Measurements from ENCODE around the gene KRT85.

The KRT85 gene

DNA sequence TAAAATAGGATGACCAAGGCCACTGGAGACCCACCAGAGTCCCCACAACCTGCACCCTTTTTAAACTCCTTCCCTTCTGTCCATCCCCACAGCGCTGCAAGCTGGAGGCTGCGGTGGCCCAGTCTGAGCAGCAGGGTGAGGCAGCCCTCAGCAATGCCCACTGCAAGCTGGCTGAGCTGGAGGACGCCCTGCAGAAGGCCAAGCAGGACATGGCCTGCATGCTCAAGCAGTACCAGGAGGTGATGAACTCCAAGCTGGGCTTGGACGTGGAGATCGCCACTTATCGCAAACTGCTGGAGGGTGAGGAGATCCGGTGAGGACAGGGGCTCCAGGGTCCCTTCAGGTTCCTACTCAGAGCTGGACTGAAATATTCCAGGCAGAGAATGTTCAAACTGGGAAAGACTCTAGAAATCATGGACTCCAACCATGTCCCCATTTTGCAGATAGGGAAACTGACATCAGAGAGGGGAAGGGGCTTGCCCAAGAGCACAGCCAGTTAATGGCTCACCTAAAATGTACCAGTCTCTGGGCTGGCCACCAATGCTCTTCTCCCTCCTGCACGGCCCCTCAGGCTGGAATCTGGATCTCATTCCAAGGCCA lies 17.2 kb downstream of the KRT85 start:
- no peak overlapping the region for H2AFZ ChIP-seq (ENCODE audit: low read depth, low read length, severe bottlenecking)

DNA sequence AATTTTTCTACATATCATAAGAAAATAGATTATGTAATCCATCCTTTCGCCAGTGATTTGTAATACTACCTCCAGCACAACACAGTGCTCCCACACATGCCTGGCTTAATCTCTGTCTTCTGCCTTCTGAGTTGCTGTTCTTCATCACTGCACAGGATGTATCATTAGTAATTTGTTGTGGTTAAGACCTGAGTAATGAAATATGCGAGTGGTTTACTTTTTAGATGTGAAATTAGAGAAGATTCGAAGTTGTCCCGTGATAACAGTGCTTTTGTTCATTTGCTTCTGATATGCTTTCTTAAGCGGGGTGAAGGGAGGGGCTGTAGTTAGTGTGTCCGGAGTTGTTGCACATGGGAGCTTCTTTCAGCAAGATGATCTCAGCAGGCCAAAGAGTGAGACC lies 18.1 kb downstream of the KRT85 start:
- no peak overlapping the region for H3K27ac ChIP-seq (ENCODE audit: low read depth, low read length)
- H2AFZ ChIP-seq (ENCODE audit: low read depth, low read length, severe bottlenecking), result no peak overlapping the region
- TF ChIP-seq, protein P1, sequence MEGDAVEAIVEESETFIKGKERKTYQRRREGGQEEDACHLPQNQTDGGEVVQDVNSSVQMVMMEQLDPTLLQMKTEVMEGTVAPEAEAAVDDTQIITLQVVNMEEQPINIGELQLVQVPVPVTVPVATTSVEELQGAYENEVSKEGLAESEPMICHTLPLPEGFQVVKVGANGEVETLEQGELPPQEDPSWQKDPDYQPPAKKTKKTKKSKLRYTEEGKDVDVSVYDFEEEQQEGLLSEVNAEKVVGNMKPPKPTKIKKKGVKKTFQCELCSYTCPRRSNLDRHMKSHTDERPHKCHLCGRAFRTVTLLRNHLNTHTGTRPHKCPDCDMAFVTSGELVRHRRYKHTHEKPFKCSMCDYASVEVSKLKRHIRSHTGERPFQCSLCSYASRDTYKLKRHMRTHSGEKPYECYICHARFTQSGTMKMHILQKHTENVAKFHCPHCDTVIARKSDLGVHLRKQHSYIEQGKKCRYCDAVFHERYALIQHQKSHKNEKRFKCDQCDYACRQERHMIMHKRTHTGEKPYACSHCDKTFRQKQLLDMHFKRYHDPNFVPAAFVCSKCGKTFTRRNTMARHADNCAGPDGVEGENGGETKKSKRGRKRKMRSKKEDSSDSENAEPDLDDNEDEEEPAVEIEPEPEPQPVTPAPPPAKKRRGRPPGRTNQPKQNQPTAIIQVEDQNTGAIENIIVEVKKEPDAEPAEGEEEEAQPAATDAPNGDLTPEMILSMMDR (IDR thresholded peaks at IDR 0.05; ENCODE audit: insufficient read depth, low read length, poor library complexity, severe bottlenecking), result no peak
- TF ChIP-seq EZH2phosphoT487 (conservative IDR thresholded peaks at IDR 0.05; ENCODE audit: low read length), result no peak

More for the DNA sequence above, 17.2 kb downstream of the KRT85 start:
- Histone ChIP-seq H3K9me3 (ENCODE audit: insufficient read depth, low read length) (no peaks in the 10 kb centered on the region), H3K9me2 (replicated peaks; ENCODE audit: insufficient read depth, low read length) (no peaks in the 10 kb centered on the region), H3K4me3 (ENCODE audit: insufficient read depth, low read length, poor library complexity, severe bottlenecking) (no peak overlapping the region), H3K27ac (ENCODE audit: low read depth, low read length) (no peak overlapping the region), H4K20me1 (ENCODE audit: low read depth, low read length) (no peaks in the 10 kb centered on the region), H3K9ac (ENCODE audit: low read length) (no peak overlapping the region), H3K79me2 (ENCODE audit: insufficient read depth, low read length) (no peaks in the 10 kb centered on the region), H3K4me2 (ENCODE audit: low read depth, low read length, poor library complexity, severe bottlenecking) (no peak overlapping the region), H3K27me3 (ENCODE audit: low read length) (no peaks in the 10 kb centered on the region), H3K36me3 (ENCODE audit: low read length) (no peaks in the 10 kb centered on the region), H3F3A (ENCODE audit: insufficient read depth) (no peaks in the 10 kb centered on the region)
- TF ChIP-seq, protein P1 (IDR thresholded peaks at IDR 0.05; ENCODE audit: insufficient read depth, low read length, poor library complexity, severe bottlenecking), result no peak
- TF ChIP-seq EZH2phosphoT487 (conservative IDR thresholded peaks at IDR 0.05; ENCODE audit: low read length), result no peak

DNA sequence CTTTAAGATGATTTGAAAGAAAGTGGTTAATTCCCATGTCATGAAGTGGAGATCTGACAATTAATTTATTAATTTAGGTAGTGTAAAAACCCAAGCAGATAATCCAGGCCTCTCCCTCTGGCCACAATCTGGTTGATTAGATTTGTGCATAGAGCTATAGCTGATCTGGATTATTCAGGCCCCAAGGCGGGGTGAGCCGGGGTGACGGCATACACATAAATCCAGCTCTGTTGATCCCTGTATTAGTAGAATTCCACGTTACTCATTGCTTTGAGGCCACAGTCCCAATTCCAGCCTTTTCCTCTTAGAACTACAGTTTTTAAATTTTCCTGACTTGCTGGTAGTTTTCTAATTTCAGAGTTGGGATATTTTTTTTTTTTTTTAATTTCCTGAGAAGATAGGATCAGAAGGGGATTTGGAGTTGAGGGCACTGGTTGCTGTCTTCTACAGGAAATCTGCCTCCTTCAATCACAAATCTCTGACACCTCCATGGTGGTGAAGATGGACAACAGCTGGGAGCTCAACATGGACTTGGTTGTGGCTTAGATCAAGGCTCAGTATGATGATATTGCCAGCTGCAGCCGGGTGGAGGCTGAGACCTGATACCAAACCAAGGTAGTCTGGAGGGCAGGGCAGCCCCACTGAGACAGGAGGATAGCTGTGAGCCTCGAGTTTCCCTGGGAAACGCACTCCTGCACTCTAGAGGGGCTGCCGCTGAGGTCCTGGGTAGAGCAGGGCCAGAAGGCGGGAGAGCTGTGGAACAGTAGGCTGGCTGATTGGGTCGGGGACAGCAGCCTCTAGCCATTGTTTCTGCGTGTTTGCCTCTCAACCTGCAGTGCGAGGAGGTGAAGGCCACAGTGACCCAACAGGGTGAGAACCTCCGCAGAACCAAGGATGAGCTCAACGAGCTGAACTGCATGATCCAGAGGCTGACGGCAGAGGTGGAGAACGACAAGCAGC lies 19.4 kb downstream of the KRT85 start:
- H3K9me2 ChIP-seq (replicated peaks; ENCODE audit: insufficient read depth, low read length), result no peaks in the 10 kb centered on the region
- no peak overlapping the region for H3K9ac ChIP-seq (ENCODE audit: low read length)
- no peak overlapping the region for H3K4me3 ChIP-seq (ENCODE audit: insufficient read depth, low read length, poor library complexity, severe bottlenecking)
- H3K27me3 ChIP-seq (ENCODE audit: low read length), result no peaks in the 10 kb centered on the region
- H3K4me2 ChIP-seq (ENCODE audit: low read depth, low read length, poor library complexity, severe bottlenecking), result no peak overlapping the region
- H3K9me3 ChIP-seq (ENCODE audit: insufficient read depth, low read length), result no peaks in the 10 kb centered on the region
- no peaks in the 10 kb centered on the region for H3F3A ChIP-seq (ENCODE audit: insufficient read depth)
- H3K79me2 ChIP-seq (ENCODE audit: insufficient read depth, low read length), result no peaks in the 10 kb centered on the region
- H3K36me3 ChIP-seq (ENCODE audit: low read length), result no peaks in the 10 kb centered on the region
- H3K27ac ChIP-seq (ENCODE audit: low read depth, low read length), result no peak overlapping the region
- H4K20me1 ChIP-seq (ENCODE audit: low read depth, low read length), result no peaks in the 10 kb centered on the region
- H2AFZ ChIP-seq (ENCODE audit: low read depth, low read length, severe bottlenecking), result no peak overlapping the region
- TF ChIP-seq, protein P1 (IDR thresholded peaks at IDR 0.05; ENCODE audit: insufficient read depth, low read length, poor library complexity, severe bottlenecking), result no peak
- TF ChIP-seq EZH2phosphoT487 (conservative IDR thresholded peaks at IDR 0.05; ENCODE audit: low read length), result no peak

More for the DNA sequence above, 18.1 kb downstream of the KRT85 start:
- H3K27me3 ChIP-seq (ENCODE audit: low read length), result no peaks in the 10 kb centered on the region
- H3K9me3 ChIP-seq (ENCODE audit: insufficient read depth, low read length), result no peaks in the 10 kb centered on the region
- H3K9ac ChIP-seq (ENCODE audit: low read length), result no peak overlapping the region
- H3K79me2 ChIP-seq (ENCODE audit: insufficient read depth, low read length), result no peaks in the 10 kb centered on the region
- H3K4me2 ChIP-seq (ENCODE audit: low read depth, low read length, poor library complexity, severe bottlenecking), result no peak overlapping the region
- H3K36me3 ChIP-seq (ENCODE audit: low read length), result no peaks in the 10 kb centered on the region
- H3F3A ChIP-seq (ENCODE audit: insufficient read depth), result no peaks in the 10 kb centered on the region
- H3K9me2 ChIP-seq (replicated peaks; ENCODE audit: insufficient read depth, low read length), result no peaks in the 10 kb centered on the region
- H4K20me1 ChIP-seq (ENCODE audit: low read depth, low read length), result no peaks in the 10 kb centered on the region
- no peak overlapping the region for H3K4me3 ChIP-seq (ENCODE audit: insufficient read depth, low read length, poor library complexity, severe bottlenecking)
